Central memory CD4-positive, alpha-beta T cell (primary cell): Measurements from ENCODE around the gene FUS.
"Not testable (repeated sequence)": the region's sequence is repeated elsewhere in the genome, so short reads cannot be mapped to it uniquely, and the experiment has no call there.

Experiments used
- DNase-seq: peaks from one replicate; pipeline ENCODE4 v3.0.0; 2022

FUS gene

GRCh38 chr16:31186930-31187807, 7.2 kb downstream of the FUS start:
- no peak for DNase-seq

GRCh38 chr16:31187808-31188189, 7.9 kb downstream of the FUS start:
- DNase-seq: no peak

- no peak for DNase-seq
These were observed 8.8 kb downstream of the FUS start for GRCh38 chr16:31188450-31189411.

DNA sequence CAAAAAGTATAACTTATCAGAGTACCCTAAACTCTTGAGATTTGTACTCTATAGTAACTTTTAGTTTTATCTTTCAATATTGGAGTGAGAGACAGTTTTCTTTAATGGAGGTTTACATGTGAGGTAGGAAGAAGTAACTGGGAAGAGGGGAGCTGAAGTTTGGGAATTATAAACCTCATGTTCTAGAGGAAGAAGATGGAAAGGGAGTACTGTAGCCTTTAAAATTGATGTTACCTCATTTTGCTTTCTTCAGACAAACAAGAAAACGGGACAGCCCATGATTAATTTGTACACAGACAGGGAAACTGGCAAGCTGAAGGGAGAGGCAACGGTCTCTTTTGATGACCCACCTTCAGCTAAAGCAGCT, 9.5 kb downstream of the FUS start:
- DNase-seq: no peak

- no peak for DNase-seq
These were observed 10.1 kb downstream of the FUS start for GRCh38 chr16:31190061-31190460.

GRCh38 chr16:31190818-31191444, 11.0 kb downstream of the FUS start:
- DNase-seq: no peak

DNA sequence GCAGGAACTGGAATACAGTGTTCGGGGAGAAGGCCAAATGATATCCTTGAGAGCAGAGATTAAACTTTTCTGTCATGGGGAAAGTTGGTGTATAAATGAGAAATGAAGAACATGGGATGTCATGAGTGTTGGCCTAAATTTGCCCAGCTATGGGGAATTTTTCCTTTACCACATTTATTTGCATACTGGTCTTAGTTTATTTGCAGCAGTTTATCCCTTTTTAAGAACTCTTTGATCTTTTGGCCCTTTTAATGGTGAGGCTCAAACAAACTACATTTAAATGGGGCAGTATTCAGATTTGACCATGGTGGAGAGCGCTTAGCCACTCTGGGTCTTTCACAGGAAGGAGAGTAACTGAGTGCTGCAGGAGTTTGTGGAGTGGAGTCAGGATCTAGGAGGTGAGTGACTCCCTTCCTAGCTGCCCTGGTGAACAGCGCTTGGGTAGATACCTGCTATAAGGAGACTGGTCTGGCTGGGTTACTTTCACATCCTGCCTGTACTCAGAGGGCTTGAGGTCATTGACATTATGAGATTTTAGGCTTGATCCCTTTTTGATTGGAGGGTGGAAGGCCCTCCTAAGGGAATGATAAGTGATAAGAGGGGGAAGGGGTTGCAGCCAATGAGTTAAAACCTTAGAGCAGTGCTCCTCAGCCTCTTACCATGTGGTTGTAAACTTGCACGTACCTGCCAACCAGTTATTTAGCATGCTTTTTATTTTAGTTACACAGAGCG, 11.9 kb downstream of the FUS start:
- no peak for DNase-seq

DNA sequence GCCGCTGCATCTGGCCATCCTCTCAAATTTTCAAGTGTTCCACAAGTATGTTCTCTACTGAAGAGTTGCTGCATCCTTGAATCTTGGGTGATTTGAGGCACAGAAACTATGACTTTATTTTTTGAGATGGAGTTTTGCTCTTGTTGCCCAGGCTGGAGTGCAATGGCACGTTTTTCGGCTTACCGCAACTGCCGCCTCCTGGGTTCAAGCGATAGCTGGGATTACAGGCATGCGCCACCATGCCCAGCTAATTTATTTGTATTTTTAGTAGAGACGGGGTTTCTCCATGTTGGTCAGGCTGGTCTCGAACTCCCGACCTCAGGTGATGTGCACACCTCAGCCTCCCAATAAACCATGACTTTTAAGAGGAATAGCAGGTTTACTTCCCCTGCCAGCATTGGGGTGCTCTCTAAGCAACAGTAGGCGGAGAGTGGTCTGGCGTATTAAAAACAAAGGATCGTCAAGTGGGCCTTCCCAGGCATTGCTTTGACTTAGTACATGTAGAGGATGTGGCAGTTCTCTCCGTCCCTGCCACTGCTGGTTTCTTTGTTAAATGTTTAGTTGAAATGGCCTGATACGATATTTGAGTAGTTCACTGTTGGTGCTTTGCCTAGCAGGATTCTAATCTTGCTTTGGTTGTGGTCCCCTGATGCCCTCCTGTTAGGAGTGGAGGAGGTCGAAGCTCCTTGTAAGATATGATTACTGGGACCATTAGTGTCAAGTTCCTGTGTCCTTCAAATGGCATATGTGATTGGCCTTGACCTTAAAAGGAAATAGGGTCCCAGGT, 13.1 kb downstream of the FUS start:
- DNase-seq: no peak

- no peak for DNase-seq
These were observed 13.9 kb downstream of the FUS start for GRCh38 chr16:31193874-31194273.

DNA sequence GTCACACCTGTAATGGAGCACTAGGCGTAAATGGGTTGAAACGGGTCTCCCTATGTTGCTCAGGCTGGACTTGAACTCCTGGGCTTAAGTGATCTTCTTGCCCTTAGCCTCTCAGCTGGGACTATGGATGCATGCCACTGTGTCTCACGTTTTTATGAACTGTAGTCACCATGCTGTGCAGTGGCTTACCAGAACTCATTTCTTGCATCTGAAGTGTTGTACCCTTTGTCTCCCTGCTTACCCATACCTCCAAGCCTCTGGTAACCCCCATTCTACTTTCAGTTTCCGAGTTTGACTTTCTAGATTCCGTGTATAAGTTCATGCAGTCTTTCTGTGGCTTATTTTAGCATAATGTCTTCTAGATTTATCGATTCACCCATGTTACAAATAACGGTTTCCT, 15.0 kb downstream of the FUS start:
- DNase-seq: no peak

GRCh38 chr16:31195861-31196260, 15.9 kb downstream of the FUS start:
- DNase-seq: not testable (repeated sequence)

- no peak for DNase-seq
These were observed 16.6 kb downstream of the FUS start for GRCh38 chr16:31196324-31197088.

GRCh38 chr16:31198207-31198882, 18.4 kb downstream of the FUS start:
- DNase-seq: no peak

DNA sequence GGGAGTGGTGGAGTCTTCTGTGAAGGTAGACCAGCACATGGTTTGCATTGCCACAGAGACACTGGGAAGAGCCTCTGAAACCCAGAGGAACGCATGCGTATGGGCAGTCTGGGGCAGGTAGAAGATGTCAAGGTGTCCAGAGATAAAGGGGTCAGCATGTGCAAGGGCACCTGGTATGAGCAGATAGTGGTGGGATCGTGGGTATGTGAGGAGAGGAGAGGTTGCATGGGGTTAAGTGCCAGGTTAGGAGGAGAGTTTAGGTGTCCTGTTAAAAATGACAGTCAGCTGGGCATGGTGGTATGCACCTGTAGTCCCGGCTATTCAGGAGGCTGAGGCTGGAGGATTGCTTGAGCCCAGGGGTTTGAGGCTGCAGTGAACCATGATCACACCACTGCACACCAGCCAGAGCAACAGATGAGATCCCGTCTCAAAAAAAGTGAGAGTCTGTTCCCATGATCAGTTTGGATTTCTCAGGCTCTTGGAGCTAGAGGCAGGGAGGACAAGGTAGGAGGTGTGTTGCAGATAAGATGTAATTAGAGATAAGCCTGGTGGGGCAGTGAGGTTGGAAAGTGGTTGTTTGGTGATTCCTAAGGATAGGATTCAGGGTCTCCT, 19.6 kb downstream of the FUS start:
- DNase-seq: no peak

GRCh38 chr16:31200111-31200510, 20.2 kb downstream of the FUS start:
- DNase-seq: not testable (repeated sequence)

- peak; percentile 56 for DNase-seq
These were observed 21.1 kb downstream of the FUS start for GRCh38 chr16:31200821-31201568.

GRCh38 chr16:31201582-31202413, 21.9 kb downstream of the FUS start:
- peak; percentile 47 for DNase-seq
